ENCODE measurements around the gene DCXR. TPM values are rescaled to one million over a fixed set of nuclear protein-coding genes. Genes with fewer than 3 reads are reported as not detected.

The DCXR gene
- total and polyA plus RNA-seq, 2 of the 13 experiments (the other 11 are each of a cell fraction or from before 2014, with no cell fraction given) = 287 to 311 TPM

- DNase-seq (ENCODE audit: low spot score) (no peak), FAIRE-seq (no peak), ATAC-seq (no peak)
- no TSS peak for BruUV-seq (replicated peaks)
- CTCF ChIA-PET (ENCODE audit: low intra/inter-chr PET ratio, low total read pairs) = interaction anchor here (0.8 kb wide), 1 partner anchor 49 kb away, joined by 4 read pairs; no protein-coding TSS in a partner anchor
- intact Hi-C loops (cut with micrococcal nuclease; ENCODE audit: unreplicated experiment) (no loop called here), in situ Hi-C loops (cut with HindIII; ENCODE audit: extremely low pct_ligation_motif_present, low pct_unique_long_range_greater_than_20kb) (no loop called here)
- H3K4me1 ChIP-seq (ENCODE audit: insufficient read depth, low read length) = peaks cover 72% of the 10 kb centered on the region
- H4K20me1 ChIP-seq (ENCODE audit: insufficient read depth, low read length) = no peaks in the 10 kb centered on the region
- H3K9me3 ChIP-seq (ENCODE audit: low read length) = no peaks in the 10 kb centered on the region
- 96% methylated on average over 21 of the region's 26 CpGs for WGBS (ENCODE audit: low lambda C conversion rate)
- H3K36me3 ChIP-seq (replicated peaks in 1 of 2; ENCODE audit: control insufficient read depth in 1 of 2, insufficient read depth in 2 of 2, low read length in 2 of 2) = peaks cover 43 to 59% of the 10 kb centered on the region in 2 experiments
- peaks cover 27% of the 10 kb centered on the region for H3K79me2 ChIP-seq (ENCODE audit: insufficient read depth, low read length)
- H3K27ac ChIP-seq (ENCODE audit: extremely low read length, insufficient read depth, low read length) = no peak overlapping the region
- H3K4me3 ChIP-seq (replicated peaks in 1 of 3; ENCODE audit: insufficient read depth in 1 of 3, low read depth in 2 of 3, low read length in 3 of 3) = no peak overlapping the region
- H3K4me2 ChIP-seq (ENCODE audit: low read depth, low read length) = no peak overlapping the region
- no peak overlapping the region for H3K9ac ChIP-seq (ENCODE audit: insufficient read depth, low read depth, low read length)
- H2AFZ ChIP-seq (ENCODE audit: low read length) = no peak overlapping the region
- no peaks in the 10 kb centered on the region for H3K27me3 ChIP-seq (ENCODE audit: control insufficient read depth in 1 of 2, insufficient read depth in 2 of 2, low read length in 2 of 2)
- POLR2A ChIA-PET = interaction anchor here (1.0 to 1.9 kb wide), 3 partner anchors 11 to 14 kb away, joined by 4 to 9 read pairs (median 8); no protein-coding TSS in a partner anchor
- TF ChIP-seq, protein P1, sequence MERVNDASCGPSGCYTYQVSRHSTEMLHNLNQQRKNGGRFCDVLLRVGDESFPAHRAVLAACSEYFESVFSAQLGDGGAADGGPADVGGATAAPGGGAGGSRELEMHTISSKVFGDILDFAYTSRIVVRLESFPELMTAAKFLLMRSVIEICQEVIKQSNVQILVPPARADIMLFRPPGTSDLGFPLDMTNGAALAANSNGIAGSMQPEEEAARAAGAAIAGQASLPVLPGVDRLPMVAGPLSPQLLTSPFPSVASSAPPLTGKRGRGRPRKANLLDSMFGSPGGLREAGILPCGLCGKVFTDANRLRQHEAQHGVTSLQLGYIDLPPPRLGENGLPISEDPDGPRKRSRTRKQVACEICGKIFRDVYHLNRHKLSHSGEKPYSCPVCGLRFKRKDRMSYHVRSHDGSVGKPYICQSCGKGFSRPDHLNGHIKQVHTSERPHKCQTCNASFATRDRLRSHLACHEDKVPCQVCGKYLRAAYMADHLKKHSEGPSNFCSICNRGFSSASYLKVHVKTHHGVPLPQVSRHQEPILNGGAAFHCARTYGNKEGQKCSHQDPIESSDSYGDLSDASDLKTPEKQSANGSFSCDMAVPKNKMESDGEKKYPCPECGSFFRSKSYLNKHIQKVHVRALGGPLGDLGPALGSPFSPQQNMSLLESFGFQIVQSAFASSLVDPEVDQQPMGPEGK (CRISPR knock-in tag; IDR thresholded peaks at IDR 0.05) = 0 out of 2 replicates have a peak, but pooled peaks have one; percentile 10
- TF ChIP-seq POLR2G (IDR thresholded peaks at IDR 0.05; ENCODE audit: low read depth, low read length) = peak; percentile 45
- peak; percentile 76; the same call in 1 of the 2 replicates for TF ChIP-seq PCBP1 (IDR thresholded peaks at IDR 0.05; ENCODE audit: borderline replicate concordance, low read depth, low read length)
- TF ChIP-seq, protein P2, sequence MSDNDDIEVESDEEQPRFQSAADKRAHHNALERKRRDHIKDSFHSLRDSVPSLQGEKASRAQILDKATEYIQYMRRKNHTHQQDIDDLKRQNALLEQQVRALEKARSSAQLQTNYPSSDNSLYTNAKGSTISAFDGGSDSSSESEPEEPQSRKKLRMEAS (IDR thresholded peaks at IDR 0.05) = peak; percentile 5; the same call in 1 of the 2 replicates
- TF ChIP-seq ZNF616 (CRISPR knock-in tag; IDR thresholded peaks at IDR 0.05; ENCODE audit: low read depth) = 0 out of 2 replicates have a peak, but pooled peaks have one; percentile 36
- TF ChIP-seq, protein P3, sequence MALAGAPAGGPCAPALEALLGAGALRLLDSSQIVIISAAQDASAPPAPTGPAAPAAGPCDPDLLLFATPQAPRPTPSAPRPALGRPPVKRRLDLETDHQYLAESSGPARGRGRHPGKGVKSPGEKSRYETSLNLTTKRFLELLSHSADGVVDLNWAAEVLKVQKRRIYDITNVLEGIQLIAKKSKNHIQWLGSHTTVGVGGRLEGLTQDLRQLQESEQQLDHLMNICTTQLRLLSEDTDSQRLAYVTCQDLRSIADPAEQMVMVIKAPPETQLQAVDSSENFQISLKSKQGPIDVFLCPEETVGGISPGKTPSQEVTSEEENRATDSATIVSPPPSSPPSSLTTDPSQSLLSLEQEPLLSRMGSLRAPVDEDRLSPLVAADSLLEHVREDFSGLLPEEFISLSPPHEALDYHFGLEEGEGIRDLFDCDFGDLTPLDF (CRISPR knock-in tag; IDR thresholded peaks at IDR 0.05) = no peak
- 0 out of 2 replicates have a peak, but pooled peaks have one; percentile 16 for TF ChIP-seq ZNF281 (CRISPR knock-in tag; IDR thresholded peaks at IDR 0.05; ENCODE audit: borderline replicate concordance)
- TF ChIP-seq, protein P4, sequence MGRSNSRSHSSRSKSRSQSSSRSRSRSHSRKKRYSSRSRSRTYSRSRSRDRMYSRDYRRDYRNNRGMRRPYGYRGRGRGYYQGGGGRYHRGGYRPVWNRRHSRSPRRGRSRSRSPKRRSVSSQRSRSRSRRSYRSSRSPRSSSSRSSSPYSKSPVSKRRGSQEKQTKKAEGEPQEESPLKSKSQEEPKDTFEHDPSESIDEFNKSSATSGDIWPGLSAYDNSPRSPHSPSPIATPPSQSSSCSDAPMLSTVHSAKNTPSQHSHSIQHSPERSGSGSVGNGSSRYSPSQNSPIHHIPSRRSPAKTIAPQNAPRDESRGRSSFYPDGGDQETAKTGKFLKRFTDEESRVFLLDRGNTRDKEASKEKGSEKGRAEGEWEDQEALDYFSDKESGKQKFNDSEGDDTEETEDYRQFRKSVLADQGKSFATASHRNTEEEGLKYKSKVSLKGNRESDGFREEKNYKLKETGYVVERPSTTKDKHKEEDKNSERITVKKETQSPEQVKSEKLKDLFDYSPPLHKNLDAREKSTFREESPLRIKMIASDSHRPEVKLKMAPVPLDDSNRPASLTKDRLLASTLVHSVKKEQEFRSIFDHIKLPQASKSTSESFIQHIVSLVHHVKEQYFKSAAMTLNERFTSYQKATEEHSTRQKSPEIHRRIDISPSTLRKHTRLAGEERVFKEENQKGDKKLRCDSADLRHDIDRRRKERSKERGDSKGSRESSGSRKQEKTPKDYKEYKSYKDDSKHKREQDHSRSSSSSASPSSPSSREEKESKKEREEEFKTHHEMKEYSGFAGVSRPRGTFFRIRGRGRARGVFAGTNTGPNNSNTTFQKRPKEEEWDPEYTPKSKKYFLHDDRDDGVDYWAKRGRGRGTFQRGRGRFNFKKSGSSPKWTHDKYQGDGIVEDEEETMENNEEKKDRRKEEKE (IDR thresholded peaks at IDR 0.05) = no peak
- peak; percentile 48 for TF ChIP-seq PRPF4 (IDR thresholded peaks at IDR 0.05; ENCODE audit: low read depth, low read length, poor library complexity, severe bottlenecking)
- 0 out of 2 replicates have a peak, but pooled peaks have one; percentile 45 for TF ChIP-seq ZNF546 (CRISPR knock-in tag; conservative IDR thresholded peaks at IDR 0.05)
- 0 out of 2 replicates have a peak, but pooled peaks have one; percentile 5 for TF ChIP-seq MTA1 (CRISPR knock-in tag; IDR thresholded peaks at IDR 0.05; ENCODE audit: borderline replicate concordance)
- TF ChIP-seq AGO1 (IDR thresholded peaks at IDR 0.05; ENCODE audit: low read depth, low read length, poor library complexity, severe bottlenecking) = peak; percentile 84
- TF ChIP-seq RBM22 (optimal IDR thresholded peaks at IDR 0.05; ENCODE audit: low read length) = peak; percentile 25
These were observed 29.1 kb downstream of the DCXR start for GRCh38 chr17:82008258-82008940.
